K562 (cell line): ENCODE results near the gene CMTM8. TPM values are rescaled to one million over a fixed set of nuclear protein-coding genes. Genes with fewer than 3 reads are reported as not detected.

Experiments
- ATF3 ChIP-seq, 2 experiments: fragments of 450-650 bp in 1 of 2; sonication (generic) in 1 of 2; formaldehyde crosslinking in 1 of 2; IDR thresholded peaks in 1 of 2; conservative IDR thresholded peaks in 1 of 2; 2 replicates each; pipeline versions ENCODE4 v1.6.1 to v1.8.1; 2016 to 2023; ENCODE audit warnings: mild to moderate bottlenecking in 2 of 2, moderate library complexity in 2 of 2, inconsistent platforms in 1 of 2, missing genetic modification reagents in 1 of 2
- KAT8 ChIP-seq: fragments of 450-650 bp; IDR thresholded peaks from 2 replicates; pipeline ENCODE4 v1.6.1; 2016; ENCODE audit warnings: low read depth, mild to moderate bottlenecking
- LEF1 ChIP-seq: fragments of 450-650 bp; IDR thresholded peaks from 2 replicates; pipeline ENCODE4 v1.6.1; 2016; ENCODE audit warnings: mild to moderate bottlenecking
- POLR2G ChIP-seq: fragments of 200-400 bp; formaldehyde crosslinking; IDR thresholded peaks from 2 replicates; pipeline ENCODE4 v1.6.1; 2017; ENCODE audit warnings: low read depth, mild to moderate bottlenecking, antibody characterized with exemption, low read length, moderate library complexity
- PYGO2 ChIP-seq: fragments of 450-650 bp; IDR thresholded peaks from 2 replicates; pipeline ENCODE4 v1.6.1; 2016; ENCODE audit warnings: mild to moderate bottlenecking, missing genetic modification characterization, moderate library complexity, missing compliant biosample characterization
- polyA plus RNA-seq, 8 experiments: library from polyadenylated mRNA; depleted of rRNA in 4 of 8; stranded (reverse) in 5 of 8; unstranded in 3 of 8; fragments of >200 nt; fragmentation: Nextera tagmentation in 2 of 8; fragmentation: Illumina TruSeq in 1 of 8; extraction: Ambion mirVana in 2 of 8; extraction: Trizol in 1 of 8; gene quantifications; 2 replicates each; pipeline versions ENCODE4 v1.2.1 to v1.2.3, GENCODE V29; 2011 to 2014; ENCODE audit warnings: inconsistent platforms in 1 of 8, missing spikeins in 1 of 8
- small RNA-seq: library from RNA; depleted of rRNA; stranded (forward); fragments of <200 nt; gene quantifications from one replicate; pipeline ENCODE3, GENCODE V24; 2014
- total RNA-seq, 7 experiments: library from RNA; depleted of rRNA in 6 of 7; stranded (reverse); fragments of >200 nt in 6 of 7; fragmentation: Illumina TruSeq in 2 of 7; extraction: Trizol in 2 of 7; gene quantifications; 2 replicates each; pipeline versions ENCODE4 v1.2.1 to v1.2.3, GENCODE V29; 2011 to 2021; ENCODE audit warnings: low replicate concordance in 1 of 7

The CMTM8 gene
- total and polyA plus RNA-seq, 9 of the 15 experiments (the other 6 are each of a cell fraction or from before 2014, with no cell fraction given): not detected

GRCh38 chr3:32419742-32420125, 181.3 kb downstream of the CMTM8 start (continued):
- TF ChIP-seq ATF3 (IDR thresholded peaks at IDR 0.05): no peak
- TF ChIP-seq ATF3 (CRISPR knock-in tag; conservative IDR thresholded peaks at IDR 0.05): no peak
- no peak for TF ChIP-seq PYGO2 (tag)
- no peak for TF ChIP-seq LEF1
- no peak for TF ChIP-seq KAT8
- no peak for TF ChIP-seq POLR2G
- TF ChIP-seq, all 486 proteins: peak for 0

Small RNA genes within 50 kb of the gene (small RNA-seq; reads per million reads assigned to genes)
- gene AC097639.2: not detected

Other genes starting within 250 kb of the CMTM8 start
- 11.1 and 17.3 TPM in 2 replicates for gene GPD1L, start 132.1 kb upstream of the CMTM8 start, total RNA-seq (2014; rRNA removed)
- gene GPD1L, start 132.1 kb upstream of the CMTM8 start, total RNA-seq (2014; rRNA removed; fragmentation: Illumina TruSeq; extraction: Trizol): 13.6 and 14.1 TPM in 2 replicates
- gene GPD1L, start 132.1 kb upstream of the CMTM8 start, total RNA-seq (2015; rRNA removed; fragmentation: Illumina TruSeq; extraction: Trizol): 12.2 and 13.8 TPM in 2 replicates
- gene GPD1L, start 132.1 kb upstream of the CMTM8 start, total RNA-seq (2021): 12.3 and 14.7 TPM in 2 replicates
- 4.9 and 10.2 TPM in 2 replicates for gene GPD1L, start 132.1 kb upstream of the CMTM8 start, polyA plus RNA-seq (2011; rRNA removed)
- gene GPD1L, start 132.1 kb upstream of the CMTM8 start, polyA plus RNA-seq (2014; fragmentation: Illumina TruSeq; extraction: Trizol): 12.3 and 14.2 TPM in 2 replicates
- gene GPD1L, start 132.1 kb upstream of the CMTM8 start, polyA plus RNA-seq (2014; fragmentation: Nextera tagmentation; extraction: Ambion mirVana): 1 to 10 TPM; 1.6 to 4.0 TPM
- gene GPD1L, start 132.1 kb upstream of the CMTM8 start, polyA plus RNA-seq (2014; rRNA removed): 9.9 and 10.2 TPM in 2 replicates
- not detected in 2 replicates for gene CMTM7, start 153.2 kb downstream of the CMTM8 start, total RNA-seq (2014; rRNA removed)
- gene CMTM7, start 153.2 kb downstream of the CMTM8 start, total RNA-seq (2014; rRNA removed; fragmentation: Illumina TruSeq; extraction: Trizol): 0.16 TPM in 1 of 2 replicates, not detected in the other
- gene CMTM7, start 153.2 kb downstream of the CMTM8 start, total RNA-seq (2015; rRNA removed; fragmentation: Illumina TruSeq; extraction: Trizol): not detected in 2 replicates
- 0.38 and 0.49 TPM in 2 replicates for gene CMTM7, start 153.2 kb downstream of the CMTM8 start, total RNA-seq (2021)
- gene CMTM7, start 153.2 kb downstream of the CMTM8 start, polyA plus RNA-seq (2011; rRNA removed): 0.96 and 1.6 TPM in 2 replicates
- gene CMTM7, start 153.2 kb downstream of the CMTM8 start, polyA plus RNA-seq (2014; fragmentation: Illumina TruSeq; extraction: Trizol): 0.25 and 0.33 TPM in 2 replicates
- gene CMTM7, start 153.2 kb downstream of the CMTM8 start, polyA plus RNA-seq (2014; fragmentation: Nextera tagmentation; extraction: Ambion mirVana): under 1 TPM in 1 of 2 experiments, not detected in 1; 0.03 TPM
- 0.27 and 0.42 TPM in 2 replicates for gene CMTM7, start 153.2 kb downstream of the CMTM8 start, polyA plus RNA-seq (2014; rRNA removed)